RPMI7951 (cell line): ENCODE data around the gene MSL1. TPM values are rescaled to one million over a fixed set of nuclear protein-coding genes. Genes with fewer than 3 reads are reported as not detected.

Experiments used
- DNase-seq: peaks from one replicate; pipeline ENCODE4 v3.0.0-alpha.2; 2012; ENCODE audit warnings: low read depth
- total RNA-seq: library from RNA; depleted of rRNA; stranded (reverse); fragments of >200 nt; shearing (Covaris generic); gene quantifications from 2 replicates; pipeline ENCODE4 v1.2.3, GENCODE V29; 2014; rRNA removed

MSL1 gene
- total RNA-seq, 1 experiment from 2014 or later, result 46.5 TPM

GRCh38 chr17:40174514-40174913 lies 52.7 kb downstream of the MSL1 start:
- DNase-seq, result no peak

DNA sequence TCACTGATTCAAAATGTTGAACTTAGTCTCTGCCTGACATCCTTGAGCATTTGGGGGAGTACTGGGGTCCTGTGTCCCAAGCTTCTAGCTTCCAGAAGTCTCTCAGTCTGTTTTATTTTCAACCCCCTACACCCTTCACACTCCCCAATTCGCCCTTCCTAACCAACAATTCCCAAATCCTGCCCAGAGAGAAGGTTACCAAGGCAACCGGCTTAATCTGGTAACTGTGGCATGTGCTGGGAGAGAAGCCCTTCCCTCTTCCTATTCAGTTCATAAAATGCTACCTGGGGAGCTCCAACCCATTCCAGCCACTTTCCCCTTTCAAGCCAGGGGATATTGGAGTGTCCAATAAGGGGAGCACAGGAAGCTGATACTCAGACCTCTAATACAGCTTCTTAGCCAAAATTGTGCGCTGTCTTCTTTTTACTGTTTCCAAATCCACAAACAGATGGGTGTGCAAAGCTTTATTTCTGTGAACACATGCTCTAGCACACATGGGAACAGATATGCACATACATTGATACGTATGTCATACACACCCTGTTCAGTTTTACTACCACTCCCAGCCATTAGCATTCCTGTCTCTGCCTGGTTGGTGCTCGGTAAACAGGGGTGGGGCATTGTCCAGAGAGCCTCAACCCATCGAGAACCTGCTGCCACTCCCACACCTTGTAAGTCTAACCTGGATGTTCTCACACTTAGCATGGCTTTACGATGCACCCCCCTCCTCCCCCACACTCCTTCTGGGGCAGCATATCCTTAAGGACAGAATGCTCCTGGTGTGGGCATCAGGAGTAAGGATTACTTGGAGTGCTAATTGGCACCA lies 54.4 kb downstream of the MSL1 start:
- no peak for DNase-seq

DNA sequence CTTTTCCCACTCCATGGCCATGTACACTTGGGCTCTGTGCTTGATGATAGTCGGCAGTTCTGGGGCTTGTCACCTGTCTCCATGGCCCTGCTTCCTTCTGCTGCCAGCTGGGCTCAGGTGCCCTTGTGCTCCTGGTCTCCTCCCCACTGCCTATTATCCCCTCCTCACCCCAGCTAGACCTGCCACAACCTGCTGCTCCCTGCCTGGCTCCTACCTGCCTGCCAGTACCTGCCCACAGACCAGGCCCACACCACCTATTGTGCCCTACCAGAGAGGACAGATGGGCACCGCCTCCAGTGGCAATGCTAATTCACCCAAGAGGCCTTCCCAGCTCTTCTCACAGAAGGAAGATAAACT lies 55.0 kb downstream of the MSL1 start:
- DNase-seq, result no peak

DNA sequence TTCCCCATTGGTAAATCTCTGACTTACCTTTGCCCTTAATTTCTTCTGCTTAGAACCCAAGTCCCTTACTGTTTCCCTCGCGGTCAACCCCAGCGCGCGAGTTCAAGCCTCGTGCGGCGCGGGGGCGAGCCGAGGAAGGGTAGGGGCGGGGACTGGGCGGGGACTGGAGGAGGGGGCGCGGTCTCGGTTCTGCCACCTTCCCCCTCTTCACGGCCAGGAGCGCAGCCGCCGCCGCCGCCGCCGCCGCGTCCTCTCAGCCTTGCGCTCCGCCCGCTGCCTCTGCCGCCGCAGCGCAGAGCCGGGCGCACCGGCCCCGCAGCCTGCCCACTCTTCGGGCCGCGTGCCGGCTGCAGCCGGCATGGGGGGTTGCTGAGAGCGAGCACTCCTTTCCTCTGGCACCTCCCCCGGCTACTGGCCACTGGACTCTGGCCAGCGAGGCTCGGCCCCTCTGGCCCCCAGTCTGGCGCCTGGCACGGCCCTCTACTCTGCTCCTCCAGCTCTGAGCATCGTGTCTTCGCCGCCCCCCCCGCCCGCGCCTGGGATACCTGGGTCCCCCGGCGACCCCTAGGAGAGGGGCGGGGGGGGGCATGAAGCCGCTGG lies 55.6 kb downstream of the MSL1 start, which contains the start of gene RAPGEFL1:
Gene RAPGEFL1 (plus strand): TSS at position 196 of the 600 bp plus-strand sequence. CDS start 392 bp downstream, at position 588.
- peak; percentile 15 for DNase-seq

GRCh38 chr17:40178021-40178601 lies 56.3 kb downstream of the MSL1 start:
- no peak for DNase-seq

DNA sequence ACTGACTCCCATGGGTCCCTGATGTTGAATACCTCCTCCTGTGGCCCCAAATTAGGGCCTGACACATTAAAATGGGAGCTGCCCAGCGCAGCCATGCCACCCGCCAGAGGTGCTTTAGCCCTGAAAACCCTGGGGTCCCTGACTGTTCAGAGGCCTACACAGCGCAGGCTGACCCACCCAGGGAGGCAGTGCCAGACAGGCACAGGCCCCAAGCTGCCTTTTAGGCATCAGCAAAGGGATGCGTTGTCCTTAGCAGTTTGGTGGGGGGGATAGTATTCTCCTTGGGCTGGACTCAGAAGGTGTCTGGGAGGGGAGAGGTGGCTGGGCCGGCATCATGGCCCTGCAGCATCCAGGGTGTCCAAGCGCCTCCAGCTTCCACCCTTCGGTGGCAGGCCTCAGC lies 56.9 kb downstream of the MSL1 start:
- no peak for DNase-seq

- DNase-seq, result peak; percentile 14
Observed at GRCh38 chr17:40179923-40180659, 58.3 kb downstream of the MSL1 start.

- DNase-seq, result no peak
Observed at GRCh38 chr17:40180694-40181093, 58.9 kb downstream of the MSL1 start.

- DNase-seq, result no peak
Observed at GRCh38 chr17:40181205-40181604, 59.4 kb downstream of the MSL1 start.

DNA sequence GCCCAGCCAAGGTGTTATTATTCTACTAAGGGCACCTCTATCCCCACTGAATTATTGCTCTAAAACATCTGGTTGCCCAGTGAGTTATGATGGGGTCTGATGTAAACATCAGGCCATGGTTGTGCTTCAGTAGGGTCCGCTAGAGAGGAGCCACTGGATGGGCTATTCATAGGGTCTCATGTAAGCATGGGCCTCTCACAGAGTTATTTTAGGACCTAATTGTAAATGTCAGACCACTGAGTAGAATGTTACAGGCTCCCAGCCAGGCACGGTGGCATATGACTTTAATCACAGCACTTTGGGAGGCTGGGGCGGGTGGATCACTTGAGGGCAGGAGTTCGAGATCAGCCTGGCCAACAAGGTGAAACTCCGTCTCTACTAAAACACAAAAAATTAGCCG lies 60.8 kb downstream of the MSL1 start:
- DNase-seq, result no peak

Other genes starting within 250 kb of the MSL1 start
- gene GSDMB, start 203.3 kb upstream of the MSL1 start, total RNA-seq, result 0.39 and 0.60 TPM in 2 replicates
- 22.1 and 23.8 TPM in 2 replicates for gene ORMDL3, start 194.4 kb upstream of the MSL1 start, total RNA-seq
- not detected in 2 replicates for gene LRRC3C, start 194.2 kb upstream of the MSL1 start, total RNA-seq
- not detected in 2 replicates for gene GSDMA, start 159.0 kb upstream of the MSL1 start, total RNA-seq
- 114 and 116 TPM in 2 replicates for gene PSMD3, start 141.2 kb upstream of the MSL1 start, total RNA-seq
- gene CSF3, start 106.5 kb upstream of the MSL1 start, total RNA-seq, result 0.49 TPM in 1 of 2 replicates, not detected in the other
- 44.9 and 47.8 TPM in 2 replicates for gene MED24, start 67.6 kb upstream of the MSL1 start, total RNA-seq
- gene THRA, start 59.0 kb upstream of the MSL1 start, total RNA-seq, result 16.3 and 20.0 TPM in 2 replicates
- 2.3 and 5.5 TPM in 2 replicates for gene NR1D1, start 21.4 kb upstream of the MSL1 start, total RNA-seq
- 23.1 and 37.0 TPM in 2 replicates for gene CASC3, start 18.6 kb downstream of the MSL1 start, total RNA-seq
- 0.10 and 0.60 TPM in 2 replicates for gene RAPGEFL1, start 55.5 kb downstream of the MSL1 start, total RNA-seq
- gene WIPF2, start 97.3 kb downstream of the MSL1 start, total RNA-seq, result 6.1 and 6.3 TPM in 2 replicates
- 38.9 and 41.2 TPM in 2 replicates for gene CDC6, start 165.9 kb downstream of the MSL1 start, total RNA-seq
- 10.2 and 13.3 TPM in 2 replicates for gene RARA, start 187.2 kb downstream of the MSL1 start, total RNA-seq
- not detected in 2 replicates for gene GJD3, start 242.8 kb downstream of the MSL1 start, total RNA-seq